DOHH2 (cell line): ENCODE results near the gene C2orf76.

ENCODE experiments used
- EZH2phosphoT487 ChIP-seq: fragments of 200-600 bp; sonication (generic); IDR thresholded peaks from 2 replicates; pipeline ENCODE4 v1.6.1; 2017; ENCODE audit warnings: borderline replicate concordance, mild to moderate bottlenecking, antibody characterized with exemption, low read length, moderate library complexity, mixed read lengths
- TF ChIP-seq, protein P1 (sequence below): fragments of 200-600 bp; sonication (generic); IDR thresholded peaks from one replicate; pipeline ENCODE4 v1.5.1; 2014; ENCODE audit warnings: antibody characterized with exemption, mild to moderate bottlenecking, low read depth, low read length; ENCODE audit not compliant: poor library complexity, severe bottlenecking

DNA sequence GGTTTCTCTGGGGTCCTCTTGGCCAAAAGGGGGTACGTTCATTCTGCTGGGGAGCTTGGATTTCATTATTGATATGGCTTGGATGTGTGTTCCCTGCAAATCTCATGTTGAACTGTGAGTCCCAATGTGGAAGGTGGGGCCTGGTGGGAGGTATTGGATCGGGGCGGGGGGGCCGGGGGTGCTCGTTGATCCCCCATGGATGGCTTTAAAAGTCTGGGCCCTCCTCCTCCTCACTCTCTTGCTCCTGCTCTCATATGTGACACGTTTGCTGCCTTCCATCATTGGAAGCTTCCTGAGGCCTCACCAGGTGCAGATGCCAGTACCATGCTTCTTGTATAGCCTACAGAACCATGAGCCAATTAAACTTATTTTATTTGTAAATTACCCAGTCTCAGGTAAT lies 11.9 kb upstream of the C2orf76 start:
- TF ChIP-seq, protein P1, sequence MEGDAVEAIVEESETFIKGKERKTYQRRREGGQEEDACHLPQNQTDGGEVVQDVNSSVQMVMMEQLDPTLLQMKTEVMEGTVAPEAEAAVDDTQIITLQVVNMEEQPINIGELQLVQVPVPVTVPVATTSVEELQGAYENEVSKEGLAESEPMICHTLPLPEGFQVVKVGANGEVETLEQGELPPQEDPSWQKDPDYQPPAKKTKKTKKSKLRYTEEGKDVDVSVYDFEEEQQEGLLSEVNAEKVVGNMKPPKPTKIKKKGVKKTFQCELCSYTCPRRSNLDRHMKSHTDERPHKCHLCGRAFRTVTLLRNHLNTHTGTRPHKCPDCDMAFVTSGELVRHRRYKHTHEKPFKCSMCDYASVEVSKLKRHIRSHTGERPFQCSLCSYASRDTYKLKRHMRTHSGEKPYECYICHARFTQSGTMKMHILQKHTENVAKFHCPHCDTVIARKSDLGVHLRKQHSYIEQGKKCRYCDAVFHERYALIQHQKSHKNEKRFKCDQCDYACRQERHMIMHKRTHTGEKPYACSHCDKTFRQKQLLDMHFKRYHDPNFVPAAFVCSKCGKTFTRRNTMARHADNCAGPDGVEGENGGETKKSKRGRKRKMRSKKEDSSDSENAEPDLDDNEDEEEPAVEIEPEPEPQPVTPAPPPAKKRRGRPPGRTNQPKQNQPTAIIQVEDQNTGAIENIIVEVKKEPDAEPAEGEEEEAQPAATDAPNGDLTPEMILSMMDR = no peak
- no peak for TF ChIP-seq EZH2phosphoT487
